HAP-1 (cell line): ENCODE measurements around the gene FSTL4.

Experiments used
- DNase-seq, 2 experiments: peaks; one replicate each; pipeline ENCODE4 v3.0.0-alpha.2; 2016 to 2020; ENCODE audit warnings: low spot score in 2 of 2
- H3K27me3 ChIP-seq: fragments of 250-450 bp; sonication (Bioruptor Pico); 2 replicates; pipeline ENCODE4 v1.5.1; 2020; ENCODE audit warnings: low read depth, mild to moderate bottlenecking, moderate library complexity
- H3K36me3 ChIP-seq: fragments of 250-450 bp; sonication (Bioruptor Pico); replicated peaks from 2 replicates; pipeline ENCODE4 v1.5.1; 2020; ENCODE audit warnings: mild to moderate bottlenecking
- H3K4me1 ChIP-seq: fragments of 250-450 bp; sonication (Bioruptor Pico); 2 replicates; pipeline ENCODE4 v1.5.1; 2020; ENCODE audit warnings: mild to moderate bottlenecking
- H3K4me3 ChIP-seq: fragments of 250-450 bp; sonication (Bioruptor Pico); 2 replicates; pipeline ENCODE4 v1.5.1; 2020; ENCODE audit warnings: mild to moderate bottlenecking, moderate library complexity
- H3K9me3 ChIP-seq: fragments of 250-450 bp; sonication (Bioruptor Pico); 2 replicates; pipeline ENCODE4 v1.5.1; 2020; ENCODE audit warnings: mild to moderate bottlenecking, moderate library complexity
- in situ Hi-C: fragments of 300-500 bp; cut with MboI; formaldehyde crosslinking; loops from 3 replicates; pipeline ENCODE4 v1.14.3; 2020; ENCODE audit warnings: low sequenced_read_pairs, inconsistent platforms, mixed read lengths

The FSTL4 gene

GRCh38 chr5:133242221-133242835, 370.0 kb downstream of the FSTL4 start:
- H3K27me3 ChIP-seq, result no peaks in the 10 kb centered on the region
- no peaks in the 10 kb centered on the region for H3K4me1 ChIP-seq
- H3K9me3 ChIP-seq, result no peaks in the 10 kb centered on the region
- H3K4me3 ChIP-seq, result no peak overlapping the region
- DNase-seq, result no peak
- in situ Hi-C loops, result no loop called here
- H3K36me3 ChIP-seq, result no peaks in the 10 kb centered on the region

- no peak for DNase-seq
These were observed 370.9 kb downstream of the FSTL4 start for GRCh38 chr5:133241179-133242092.

GRCh38 chr5:133240425-133241091, 371.8 kb downstream of the FSTL4 start:
- Histone ChIP-seq H3K36me3 (no peaks in the 10 kb centered on the region), H3K9me3 (no peaks in the 10 kb centered on the region), H3K27me3 (no peaks in the 10 kb centered on the region), H3K4me1 (no peaks in the 10 kb centered on the region), H3K4me3 (no peak overlapping the region)
- in situ Hi-C loops, result no loop called here
- no peak for DNase-seq

More at GRCh38 chr5:133241179-133242092, 370.9 kb downstream of the FSTL4 start:
- H3K36me3 ChIP-seq, result no peaks in the 10 kb centered on the region
- in situ Hi-C loops, result no loop called here
- H3K27me3 ChIP-seq, result no peaks in the 10 kb centered on the region
- H3K4me1 ChIP-seq, result no peaks in the 10 kb centered on the region
- H3K4me3 ChIP-seq, result no peak overlapping the region
- H3K9me3 ChIP-seq, result no peaks in the 10 kb centered on the region

- DNase-seq, result no peak
- Histone ChIP-seq H3K36me3 (no peaks in the 10 kb centered on the region), H3K9me3 (no peaks in the 10 kb centered on the region), H3K4me3 (no peak overlapping the region), H3K27me3 (no peaks in the 10 kb centered on the region), H3K4me1 (no peaks in the 10 kb centered on the region)
- in situ Hi-C loops, result no loop called here
These were observed 373.7 kb downstream of the FSTL4 start for GRCh38 chr5:133238426-133239205.

GRCh38 chr5:133236976-133237375, 375.4 kb downstream of the FSTL4 start:
- no peak for DNase-seq
- Histone ChIP-seq H3K4me3 (no peak overlapping the region), H3K36me3 (no peaks in the 10 kb centered on the region), H3K27me3 (no peaks in the 10 kb centered on the region), H3K9me3 (no peaks in the 10 kb centered on the region), H3K4me1 (no peaks in the 10 kb centered on the region)
- in situ Hi-C loops, result no loop called here

GRCh38 chr5:133236541-133236951, 375.8 kb downstream of the FSTL4 start:
- in situ Hi-C loops, result no loop called here
- no peak overlapping the region for H3K4me3 ChIP-seq
- no peaks in the 10 kb centered on the region for H3K9me3 ChIP-seq
- no peaks in the 10 kb centered on the region for H3K36me3 ChIP-seq
- no peak for DNase-seq
- H3K4me1 ChIP-seq, result no peaks in the 10 kb centered on the region
- H3K27me3 ChIP-seq, result no peaks in the 10 kb centered on the region

GRCh38 chr5:133235696-133236426, 376.5 kb downstream of the FSTL4 start:
- Histone ChIP-seq H3K36me3 (no peaks in the 10 kb centered on the region), H3K9me3 (no peaks in the 10 kb centered on the region), H3K27me3 (no peaks in the 10 kb centered on the region), H3K4me1 (no peaks in the 10 kb centered on the region), H3K4me3 (no peak overlapping the region)
- DNase-seq, result no peak
- in situ Hi-C loops, result no loop called here

- DNase-seq, result no peak
- in situ Hi-C loops, result no loop called here
- Histone ChIP-seq H3K4me1 (no peaks in the 10 kb centered on the region), H3K9me3 (no peaks in the 10 kb centered on the region), H3K4me3 (no peak overlapping the region), H3K36me3 (no peaks in the 10 kb centered on the region), H3K27me3 (no peaks in the 10 kb centered on the region)
These were observed 377.4 kb downstream of the FSTL4 start for GRCh38 chr5:133234911-133235310.

GRCh38 chr5:133234273-133234672, 378.1 kb downstream of the FSTL4 start:
- in situ Hi-C loops, result no loop called here
- no peaks in the 10 kb centered on the region for H3K4me1 ChIP-seq
- no peaks in the 10 kb centered on the region for H3K27me3 ChIP-seq
- H3K36me3 ChIP-seq, result no peaks in the 10 kb centered on the region
- H3K9me3 ChIP-seq, result no peaks in the 10 kb centered on the region
- no peak for DNase-seq
- H3K4me3 ChIP-seq, result no peak overlapping the region

GRCh38 chr5:133233616-133234015, 378.7 kb downstream of the FSTL4 start:
- in situ Hi-C loops, result no loop called here

GRCh38 chr5:133232911-133233310, 379.4 kb downstream of the FSTL4 start:
- H3K4me1 ChIP-seq, result no peaks in the 10 kb centered on the region
- in situ Hi-C loops, result no loop called here
- no peak overlapping the region for H3K4me3 ChIP-seq

More at GRCh38 chr5:133233616-133234015, 378.7 kb downstream of the FSTL4 start:
- H3K4me1 ChIP-seq, result no peaks in the 10 kb centered on the region
- no peaks in the 10 kb centered on the region for H3K36me3 ChIP-seq
- no peak overlapping the region for H3K4me3 ChIP-seq
- H3K9me3 ChIP-seq, result no peaks in the 10 kb centered on the region
- H3K27me3 ChIP-seq, result no peaks in the 10 kb centered on the region
- DNase-seq, result no peak

GRCh38 chr5:133232435-133232834, 379.9 kb downstream of the FSTL4 start:
- Histone ChIP-seq H3K4me1 (no peaks in the 10 kb centered on the region), H3K36me3 (no peaks in the 10 kb centered on the region), H3K9me3 (no peaks in the 10 kb centered on the region), H3K4me3 (no peak overlapping the region), H3K27me3 (no peaks in the 10 kb centered on the region)
- DNase-seq, result no peak
- in situ Hi-C loops, result no loop called here

More at GRCh38 chr5:133232911-133233310, 379.4 kb downstream of the FSTL4 start:
- H3K9me3 ChIP-seq, result no peaks in the 10 kb centered on the region
- no peaks in the 10 kb centered on the region for H3K36me3 ChIP-seq
- DNase-seq, result no peak
- H3K27me3 ChIP-seq, result no peaks in the 10 kb centered on the region

GRCh38 chr5:133232011-133232410, 380.3 kb downstream of the FSTL4 start:
- in situ Hi-C loops, result no loop called here

More at GRCh38 chr5:133232011-133232410, 380.3 kb downstream of the FSTL4 start:
- H3K36me3 ChIP-seq, result no peaks in the 10 kb centered on the region
- no peak overlapping the region for H3K4me3 ChIP-seq
- no peaks in the 10 kb centered on the region for H3K4me1 ChIP-seq
- no peaks in the 10 kb centered on the region for H3K27me3 ChIP-seq
- DNase-seq, result no peak
- H3K9me3 ChIP-seq, result no peaks in the 10 kb centered on the region
